Tibial nerve (tissue), 4 donors: ENCODE results near the gene SHMT1.
A peak's percentile ranks its signal among the peaks of the same experiment; 100 is the strongest.

ENCODE experiments used
- EP300 ChIP-seq, 2 donors: sonication (generic); formaldehyde crosslinking; IDR thresholded peaks; one replicate each; pipeline ENCODE4 v1.6.1; 2017; ENCODE audit warnings: antibody characterized with exemption in 2 of 2, mild to moderate bottlenecking in 1 of 2
- POLR2A ChIP-seq, 2 donors: fragments of 450-650 bp; IDR thresholded peaks; one replicate each; pipeline ENCODE4 v1.6.1; 2017; ENCODE audit warnings: antibody characterized with exemption in 2 of 2, mild to moderate bottlenecking in 2 of 2, moderate library complexity in 2 of 2
- TF ChIP-seq, protein P1 (sequence below), 5 experiments: fragments of 200-600 bp in 3 of 5; fragments of 450-650 bp in 2 of 5; sonication (generic) in 3 of 5; IDR thresholded peaks; one replicate each; pipeline ENCODE4 v1.5.1; 2016 to 2019; ENCODE audit warnings: antibody characterized with exemption in 5 of 5, mild to moderate bottlenecking in 3 of 5, moderate library complexity in 2 of 5

- TF ChIP-seq, protein P1, sequence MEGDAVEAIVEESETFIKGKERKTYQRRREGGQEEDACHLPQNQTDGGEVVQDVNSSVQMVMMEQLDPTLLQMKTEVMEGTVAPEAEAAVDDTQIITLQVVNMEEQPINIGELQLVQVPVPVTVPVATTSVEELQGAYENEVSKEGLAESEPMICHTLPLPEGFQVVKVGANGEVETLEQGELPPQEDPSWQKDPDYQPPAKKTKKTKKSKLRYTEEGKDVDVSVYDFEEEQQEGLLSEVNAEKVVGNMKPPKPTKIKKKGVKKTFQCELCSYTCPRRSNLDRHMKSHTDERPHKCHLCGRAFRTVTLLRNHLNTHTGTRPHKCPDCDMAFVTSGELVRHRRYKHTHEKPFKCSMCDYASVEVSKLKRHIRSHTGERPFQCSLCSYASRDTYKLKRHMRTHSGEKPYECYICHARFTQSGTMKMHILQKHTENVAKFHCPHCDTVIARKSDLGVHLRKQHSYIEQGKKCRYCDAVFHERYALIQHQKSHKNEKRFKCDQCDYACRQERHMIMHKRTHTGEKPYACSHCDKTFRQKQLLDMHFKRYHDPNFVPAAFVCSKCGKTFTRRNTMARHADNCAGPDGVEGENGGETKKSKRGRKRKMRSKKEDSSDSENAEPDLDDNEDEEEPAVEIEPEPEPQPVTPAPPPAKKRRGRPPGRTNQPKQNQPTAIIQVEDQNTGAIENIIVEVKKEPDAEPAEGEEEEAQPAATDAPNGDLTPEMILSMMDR (IDR thresholded peaks at IDR 0.05): peak in 2 of 5 experiments; percentile 26
- TF ChIP-seq EP300 (IDR thresholded peaks at IDR 0.05) (peak; percentile 48 to 89), POLR2A (IDR thresholded peaks at IDR 0.05) (peak; percentile 63 to 70)
Observed at GRCh38 chr17:18363101-18364049, at the start of gene SHMT1.
